NCI-H69 (cell line): ENCODE data around the gene C12orf42.
"Not testable (repeated sequence)": the region's sequence is repeated elsewhere in the genome, so short reads cannot be mapped to it uniquely, and the experiment has no call there.

ENCODE experiments used
- DNase-seq: peaks from one replicate; lab custom pipeline; 2025; lab: John Stamatoyannopoulos, UW

The C12orf42 gene

GRCh38 chr12:103494734-103495468, 867 bp downstream of the C12orf42 start:
- no peak for DNase-seq

- no peak for DNase-seq
Observed at GRCh38 chr12:103494051-103494733, 1.6 kb downstream of the C12orf42 start.

GRCh38 chr12:103493199-103493598, 2.6 kb downstream of the C12orf42 start:
- DNase-seq = no peak

- DNase-seq = no peak
Observed at GRCh38 chr12:103482365-103482764, 13.4 kb downstream of the C12orf42 start.

GRCh38 chr12:103475073-103475472, 20.7 kb downstream of the C12orf42 start:
- DNase-seq = peak; percentile 19

- no peak for DNase-seq
Observed at GRCh38 chr12:103470664-103471063, 25.1 kb downstream of the C12orf42 start.

GRCh38 chr12:103469719-103470118, 26.0 kb downstream of the C12orf42 start:
- no peak for DNase-seq

- no peak for DNase-seq
Observed at GRCh38 chr12:103468837-103469236, 26.9 kb downstream of the C12orf42 start.

GRCh38 chr12:103462675-103463074, 33.1 kb downstream of the C12orf42 start:
- DNase-seq = no peak

GRCh38 chr12:103457471-103457870, 38.3 kb downstream of the C12orf42 start:
- DNase-seq = no peak

- DNase-seq = no peak
Observed at GRCh38 chr12:103456006-103456405, 39.8 kb downstream of the C12orf42 start.

- no peak for DNase-seq
Observed at GRCh38 chr12:103455020-103455763, 40.6 kb downstream of the C12orf42 start.

GRCh38 chr12:103444983-103445382, 50.8 kb downstream of the C12orf42 start:
- no peak for DNase-seq

GRCh38 chr12:103442822-103443221, 52.9 kb downstream of the C12orf42 start:
- no peak for DNase-seq

GRCh38 chr12:103442182-103442555, 53.6 kb downstream of the C12orf42 start:
- DNase-seq = no peak

- peak; percentile 29 for DNase-seq
Observed at GRCh38 chr12:103441437-103442181, 54.2 kb downstream of the C12orf42 start.

GRCh38 chr12:103434165-103435105, 61.3 kb downstream of the C12orf42 start:
- not testable (repeated sequence) for DNase-seq

GRCh38 chr12:103431950-103432349, 63.8 kb downstream of the C12orf42 start:
- no peak for DNase-seq

GRCh38 chr12:103431387-103431786, 64.4 kb downstream of the C12orf42 start:
- no peak for DNase-seq

- not testable (repeated sequence) for DNase-seq
Observed at GRCh38 chr12:103425674-103426073, 70.1 kb downstream of the C12orf42 start.
